Measurements from ENCODE around the gene CERCAM.

Gene CERCAM, protein sequence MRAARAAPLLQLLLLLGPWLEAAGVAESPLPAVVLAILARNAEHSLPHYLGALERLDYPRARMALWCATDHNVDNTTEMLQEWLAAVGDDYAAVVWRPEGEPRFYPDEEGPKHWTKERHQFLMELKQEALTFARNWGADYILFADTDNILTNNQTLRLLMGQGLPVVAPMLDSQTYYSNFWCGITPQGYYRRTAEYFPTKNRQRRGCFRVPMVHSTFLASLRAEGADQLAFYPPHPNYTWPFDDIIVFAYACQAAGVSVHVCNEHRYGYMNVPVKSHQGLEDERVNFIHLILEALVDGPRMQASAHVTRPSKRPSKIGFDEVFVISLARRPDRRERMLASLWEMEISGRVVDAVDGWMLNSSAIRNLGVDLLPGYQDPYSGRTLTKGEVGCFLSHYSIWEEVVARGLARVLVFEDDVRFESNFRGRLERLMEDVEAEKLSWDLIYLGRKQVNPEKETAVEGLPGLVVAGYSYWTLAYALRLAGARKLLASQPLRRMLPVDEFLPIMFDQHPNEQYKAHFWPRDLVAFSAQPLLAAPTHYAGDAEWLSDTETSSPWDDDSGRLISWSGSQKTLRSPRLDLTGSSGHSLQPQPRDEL

DNA sequence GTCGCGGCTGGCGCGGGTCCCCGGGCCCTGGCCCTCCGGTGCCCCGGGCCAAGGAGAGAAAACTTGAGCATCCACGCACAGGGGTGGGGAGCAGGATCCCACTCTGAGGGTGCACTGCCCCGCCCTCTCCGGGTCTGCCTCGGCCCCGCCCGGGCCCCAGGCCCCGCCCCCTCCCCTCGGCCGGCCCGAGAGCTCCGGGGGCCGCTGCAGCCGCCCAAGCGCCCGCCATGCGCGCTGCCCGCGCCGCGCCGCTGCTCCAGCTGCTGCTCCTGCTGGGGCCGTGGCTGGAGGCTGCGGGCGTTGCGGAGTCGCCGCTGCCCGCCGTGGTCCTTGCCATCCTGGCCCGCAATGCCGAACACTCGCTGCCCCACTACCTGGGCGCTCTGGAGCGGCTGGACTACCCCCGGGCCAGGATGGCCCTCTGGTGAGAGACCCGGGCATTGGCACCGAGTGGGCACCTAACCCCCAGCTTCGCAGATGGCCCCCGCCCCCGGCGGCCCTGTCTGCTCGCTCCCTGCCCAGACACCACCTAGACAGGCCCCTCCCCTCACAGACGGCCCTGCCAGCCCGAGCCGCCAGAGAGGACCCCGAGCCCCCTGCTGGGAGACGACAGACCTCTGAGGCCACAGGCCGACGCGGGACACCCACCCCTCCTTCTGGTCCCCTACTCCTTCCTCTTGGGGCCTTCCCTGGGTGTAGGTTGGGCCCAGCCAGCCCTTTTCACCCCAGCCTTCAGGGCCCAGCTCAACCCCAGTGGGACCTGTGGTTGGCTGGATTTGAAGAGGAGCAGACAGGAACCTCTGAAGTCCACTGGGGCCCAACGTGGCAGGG lies at the start of gene CERCAM:
TSS of gene CERCAM (plus strand) at position 207 of the 831 bp plus-strand sequence. CDS start at position 228, 21 bp downstream.
- peak; percentile 13 to 24 for DNase-seq (ENCODE audit: low read depth in 1 of 2, low spot score in 1 of 2)

DNA sequence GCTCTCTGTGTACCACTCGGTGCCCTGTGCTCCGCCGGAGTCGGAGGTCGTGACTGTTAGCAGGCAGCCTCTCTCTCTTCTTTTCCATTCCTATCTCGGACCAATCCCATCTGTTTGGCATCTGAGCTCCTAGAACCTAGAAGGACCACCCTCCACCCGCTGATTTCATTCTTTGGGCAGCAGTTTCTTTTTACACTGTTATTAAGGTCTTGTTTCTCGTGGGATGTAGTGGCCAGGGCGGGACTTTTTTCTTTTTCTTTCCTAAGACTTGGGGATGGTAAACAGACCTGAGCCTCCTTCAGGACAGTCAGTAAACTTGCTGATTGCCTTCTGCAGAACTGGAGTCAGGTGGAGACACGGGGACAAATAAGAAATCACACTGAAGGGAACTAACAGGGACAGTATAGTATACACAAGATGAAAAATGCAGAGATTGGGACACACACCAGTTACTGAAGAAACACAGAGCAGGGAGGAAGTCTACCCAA lies 49.0 kb upstream of the CERCAM start:
- no peak for DNase-seq (ENCODE audit: low read depth in 1 of 2, low spot score in 1 of 2)

DNA sequence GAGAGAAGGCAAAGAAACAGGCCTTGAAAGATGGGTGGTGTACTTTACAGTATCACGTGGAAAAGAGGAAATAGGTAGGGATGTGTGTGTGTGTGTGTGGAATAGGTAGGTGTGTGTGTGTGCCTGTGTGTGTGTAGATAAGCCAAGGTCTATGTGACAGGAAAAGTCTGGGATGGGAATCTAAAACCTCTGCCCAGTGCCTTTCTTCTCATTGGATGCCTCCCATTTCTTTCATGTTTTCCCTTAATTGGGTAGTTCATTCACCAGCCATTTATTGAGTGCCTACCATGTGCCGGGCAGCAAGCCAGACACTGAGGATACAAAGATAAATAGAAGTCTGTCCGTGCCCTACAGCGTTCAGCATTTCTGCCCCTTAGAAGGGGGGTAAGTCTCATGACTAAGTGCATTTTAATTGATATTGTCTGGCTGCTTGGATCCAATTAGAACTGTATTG lies 48.4 kb upstream of the CERCAM start:
- no peak for DNase-seq (ENCODE audit: low read depth in 1 of 2, low spot score in 1 of 2)

DNA sequence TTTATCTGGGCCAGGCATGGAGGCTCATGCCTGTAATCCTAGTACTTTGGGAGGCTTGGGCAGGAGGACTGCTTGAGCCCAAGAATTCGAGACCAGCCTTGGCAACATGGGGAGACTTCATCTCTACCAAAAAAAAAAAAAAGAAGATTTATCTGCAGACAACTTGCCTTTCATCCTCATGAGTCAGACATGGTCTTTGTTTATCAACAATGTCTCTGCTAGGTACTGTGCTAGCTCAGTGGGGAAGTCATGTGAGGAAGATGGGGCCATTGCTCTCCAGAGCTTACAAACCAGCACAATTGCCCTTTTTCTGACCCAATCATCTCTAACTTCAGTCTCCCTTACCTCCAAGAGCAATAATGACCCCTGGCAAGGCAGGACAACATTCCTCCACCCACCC lies 47.9 kb upstream of the CERCAM start:
- no peak for DNase-seq (ENCODE audit: low read depth in 1 of 2, low spot score in 1 of 2)

DNA sequence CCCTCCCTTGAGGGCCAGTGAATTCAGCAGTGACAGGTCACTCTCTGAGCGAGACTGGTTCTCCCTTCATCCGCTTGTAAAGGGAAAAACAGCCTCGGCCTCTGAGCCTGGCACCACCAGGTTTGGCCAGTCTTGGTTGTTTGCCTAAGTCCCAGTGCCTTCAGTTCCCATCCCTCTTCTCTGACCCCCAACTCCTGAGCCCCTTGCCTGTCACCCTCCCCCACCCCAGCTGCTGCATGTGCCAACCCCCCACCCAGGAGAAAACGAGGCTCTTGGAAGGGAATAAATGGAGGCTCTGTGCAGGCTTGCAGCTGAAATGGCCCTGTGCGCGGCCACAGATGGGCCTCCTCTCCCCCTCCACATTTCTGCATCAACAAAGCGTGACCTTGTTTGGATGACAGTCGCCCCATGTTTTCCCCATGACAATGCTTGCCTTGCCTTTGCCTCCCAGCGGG lies 46.4 kb upstream of the CERCAM start:
- DNase-seq (ENCODE audit: low read depth in 1 of 2, low spot score in 1 of 2): no peak

DNA sequence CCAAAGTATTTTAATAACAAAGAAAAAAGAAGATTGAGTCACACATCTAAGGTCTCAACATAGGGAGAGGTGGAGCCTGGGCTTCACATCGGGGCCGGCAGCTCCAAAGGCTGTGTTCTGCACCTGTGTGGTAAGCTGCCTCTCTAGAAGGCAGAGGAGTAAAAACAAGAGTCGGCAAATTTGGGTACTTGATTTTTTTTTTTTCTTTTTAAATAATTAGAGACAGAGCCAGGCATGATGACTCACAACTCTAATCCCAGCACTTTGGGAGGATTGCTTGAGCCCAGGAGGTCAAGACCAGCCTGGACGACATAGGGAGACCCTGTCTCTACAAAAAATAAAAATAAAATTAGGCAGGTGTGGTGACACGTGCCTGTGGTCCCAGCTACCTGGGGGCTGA lies 44.8 kb upstream of the CERCAM start:
- DNase-seq (ENCODE audit: low read depth in 1 of 2, low spot score in 1 of 2): no peak

DNA sequence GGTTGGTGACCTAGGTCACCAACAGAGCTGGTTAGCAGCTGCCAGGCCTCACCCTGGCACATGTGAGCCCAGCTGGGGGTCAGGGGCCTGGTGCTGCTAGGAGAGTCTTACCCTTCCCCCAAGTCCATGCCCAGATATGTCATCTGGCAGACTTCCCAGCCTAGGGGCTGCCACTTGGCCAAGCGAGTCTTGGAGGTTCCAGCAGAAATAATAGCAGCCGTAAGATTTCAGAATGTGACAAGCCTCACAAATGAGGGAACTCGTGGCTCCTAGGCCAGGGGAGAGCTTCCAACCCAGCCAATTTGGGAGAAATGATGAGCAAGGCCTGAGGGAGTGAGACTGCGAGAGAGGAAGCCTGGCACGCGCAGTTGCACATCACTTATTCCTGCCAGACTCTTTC lies 38.4 kb upstream of the CERCAM start:
- no peak for DNase-seq (ENCODE audit: low read depth in 1 of 2, low spot score in 1 of 2)

DNA sequence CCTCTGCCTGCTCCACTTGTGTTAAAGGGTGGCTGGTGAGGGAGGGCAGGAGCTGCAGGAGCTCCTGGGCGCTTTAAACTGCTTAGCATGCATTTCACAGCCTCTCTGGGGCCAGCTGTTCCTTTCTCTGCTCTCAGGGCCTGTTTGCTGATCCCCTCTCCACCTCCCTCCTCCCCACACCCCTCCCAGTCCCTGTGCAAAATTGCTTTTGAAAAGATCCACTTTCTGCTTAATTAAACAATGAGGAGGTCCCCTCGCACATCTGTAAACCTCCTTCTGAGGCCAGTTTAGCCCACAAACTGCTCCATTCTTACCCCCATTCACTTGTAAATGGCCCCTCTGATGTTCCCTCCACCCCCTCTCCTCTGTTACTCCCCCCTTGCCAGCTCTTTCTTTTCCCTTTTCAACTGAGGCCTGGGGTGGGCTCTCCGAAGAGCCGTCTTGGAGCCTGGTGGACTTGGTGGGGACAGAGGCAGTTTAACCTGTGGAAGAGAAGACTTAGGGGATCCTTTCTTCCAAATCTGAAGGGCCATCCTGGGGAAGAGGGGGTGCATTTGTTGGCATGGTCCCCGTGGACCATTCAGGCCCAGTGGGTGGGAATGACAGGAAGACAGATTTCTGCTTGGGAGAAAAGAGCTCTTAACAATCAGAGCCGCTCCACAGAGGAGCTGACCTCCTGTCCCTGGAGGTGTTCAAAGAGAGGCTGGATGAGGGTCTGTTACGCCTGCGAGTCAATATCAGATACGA lies 37.5 kb upstream of the CERCAM start:
- DNase-seq (ENCODE audit: low read depth in 1 of 2, low spot score in 1 of 2): no peak

DNA sequence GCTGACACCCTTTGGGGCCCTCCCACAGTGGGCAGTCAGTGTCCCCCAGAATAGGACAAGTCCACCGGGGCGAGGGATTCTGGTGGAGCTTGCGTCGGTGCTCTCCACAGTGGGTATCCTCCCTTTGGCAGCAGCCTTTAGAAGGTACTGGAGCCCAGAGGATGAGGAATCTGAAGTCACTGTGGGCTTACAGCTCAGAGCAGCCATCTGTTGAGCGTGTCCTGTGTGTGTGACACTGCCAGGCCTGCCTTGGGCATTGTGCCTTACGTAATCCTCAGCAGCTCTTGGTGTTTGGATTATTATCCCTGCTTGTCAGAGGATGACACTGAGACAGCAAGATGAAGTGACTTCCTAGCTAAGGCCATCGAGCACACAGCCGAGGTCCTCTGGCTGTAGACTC lies 36.9 kb upstream of the CERCAM start:
- DNase-seq (ENCODE audit: low read depth in 1 of 2, low spot score in 1 of 2): no peak

DNA sequence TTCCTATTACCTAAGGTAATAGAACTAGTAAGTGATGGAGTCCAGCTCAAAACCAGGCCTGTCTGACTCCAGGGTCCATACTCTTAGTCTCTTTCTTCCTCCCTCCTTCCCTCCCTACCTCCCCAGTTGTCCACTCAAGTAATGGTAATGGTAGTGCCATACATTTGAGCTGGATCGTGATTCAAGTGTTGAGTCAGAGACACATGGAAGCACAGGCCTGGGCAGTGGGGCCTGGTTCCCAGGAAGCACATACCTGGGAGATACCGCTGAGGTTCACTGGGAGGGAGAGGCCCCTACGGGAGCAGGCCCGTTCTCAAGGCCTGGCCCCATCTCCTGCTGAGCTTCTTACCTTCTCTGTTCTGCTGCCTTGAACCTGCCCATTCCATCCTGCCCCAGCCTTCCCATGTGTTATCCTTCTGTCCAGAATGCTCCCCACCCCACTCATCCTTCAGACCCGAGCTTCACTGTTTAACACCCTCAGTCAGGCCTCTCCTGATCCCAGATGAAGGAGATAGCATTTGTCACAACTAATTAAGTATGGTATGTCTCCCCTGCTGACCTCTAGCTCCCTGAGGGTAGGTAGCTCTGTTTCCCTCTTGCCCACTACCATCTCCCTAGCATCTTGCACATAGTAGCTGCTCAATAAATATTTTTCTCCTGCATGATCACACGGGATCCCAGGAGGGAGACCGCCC lies 35.7 kb upstream of the CERCAM start:
- DNase-seq (ENCODE audit: low read depth in 1 of 2, low spot score in 1 of 2): no peak

DNA sequence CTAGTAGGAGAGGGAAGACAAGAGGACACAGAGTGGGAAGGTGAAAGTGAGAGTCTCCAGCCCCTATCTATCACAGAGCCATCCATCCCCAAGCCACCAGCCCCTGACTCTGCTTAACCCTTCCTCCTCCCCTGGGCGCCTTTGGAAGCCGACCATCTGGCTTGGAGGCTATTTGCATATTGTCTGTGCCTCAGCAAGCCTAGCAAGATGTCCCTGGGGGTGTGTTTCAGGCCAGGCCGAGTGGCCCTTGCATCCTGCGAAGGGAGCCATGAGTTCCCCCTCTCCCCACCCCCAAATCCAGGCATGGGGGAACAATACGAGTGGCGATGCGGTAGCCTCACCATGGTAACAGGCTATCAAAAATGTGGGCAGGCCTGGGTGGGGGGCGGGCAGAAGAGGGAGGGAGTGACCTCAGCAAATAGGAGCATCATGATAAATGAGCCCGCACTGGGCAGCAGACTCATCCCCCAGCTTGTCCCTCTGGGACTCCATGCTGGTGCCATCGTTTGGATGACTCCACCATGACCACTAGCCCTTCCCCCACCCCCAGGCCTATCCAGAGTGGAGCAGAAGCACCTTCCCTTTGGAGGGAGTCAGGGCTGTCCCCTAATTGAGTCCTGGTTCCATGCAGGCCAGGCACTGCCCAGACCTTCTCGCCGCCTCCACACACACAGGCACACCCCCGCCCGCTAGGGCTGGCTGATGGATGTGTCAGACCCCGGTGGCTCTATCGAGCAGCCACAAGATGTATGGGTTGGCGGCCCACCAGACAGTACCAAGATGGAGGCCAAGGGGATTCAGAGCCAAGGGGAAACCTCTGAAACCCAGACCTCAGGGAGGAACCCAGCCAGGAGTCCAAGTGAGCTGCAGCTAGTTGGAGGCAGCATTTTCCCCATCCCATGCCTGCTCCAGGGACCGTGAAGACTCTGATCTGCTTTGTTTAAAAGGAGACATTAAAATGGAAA lies 34.9 kb upstream of the CERCAM start:
- DNase-seq (ENCODE audit: low read depth in 1 of 2, low spot score in 1 of 2): no peak

DNA sequence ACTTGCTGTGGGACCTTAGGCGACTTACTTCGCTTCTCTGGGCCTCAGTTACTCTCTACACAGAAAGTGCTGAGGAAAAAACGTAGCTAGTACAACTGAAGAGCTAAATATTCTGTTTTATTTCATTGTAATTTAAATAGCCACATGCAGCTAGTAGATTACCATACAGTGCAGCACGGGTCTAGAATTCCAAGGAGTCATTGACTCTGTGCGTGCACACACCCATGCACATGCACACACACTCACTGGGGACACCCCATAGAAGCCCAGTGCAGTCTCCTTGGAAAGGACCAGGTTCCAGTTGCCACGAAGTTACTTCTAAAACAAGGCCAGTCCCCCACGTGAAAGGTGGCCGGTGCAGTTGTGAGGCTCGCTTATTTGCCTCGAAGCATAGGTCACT lies 32.5 kb upstream of the CERCAM start:
- DNase-seq (ENCODE audit: low read depth in 1 of 2, low spot score in 1 of 2): no peak

DNA sequence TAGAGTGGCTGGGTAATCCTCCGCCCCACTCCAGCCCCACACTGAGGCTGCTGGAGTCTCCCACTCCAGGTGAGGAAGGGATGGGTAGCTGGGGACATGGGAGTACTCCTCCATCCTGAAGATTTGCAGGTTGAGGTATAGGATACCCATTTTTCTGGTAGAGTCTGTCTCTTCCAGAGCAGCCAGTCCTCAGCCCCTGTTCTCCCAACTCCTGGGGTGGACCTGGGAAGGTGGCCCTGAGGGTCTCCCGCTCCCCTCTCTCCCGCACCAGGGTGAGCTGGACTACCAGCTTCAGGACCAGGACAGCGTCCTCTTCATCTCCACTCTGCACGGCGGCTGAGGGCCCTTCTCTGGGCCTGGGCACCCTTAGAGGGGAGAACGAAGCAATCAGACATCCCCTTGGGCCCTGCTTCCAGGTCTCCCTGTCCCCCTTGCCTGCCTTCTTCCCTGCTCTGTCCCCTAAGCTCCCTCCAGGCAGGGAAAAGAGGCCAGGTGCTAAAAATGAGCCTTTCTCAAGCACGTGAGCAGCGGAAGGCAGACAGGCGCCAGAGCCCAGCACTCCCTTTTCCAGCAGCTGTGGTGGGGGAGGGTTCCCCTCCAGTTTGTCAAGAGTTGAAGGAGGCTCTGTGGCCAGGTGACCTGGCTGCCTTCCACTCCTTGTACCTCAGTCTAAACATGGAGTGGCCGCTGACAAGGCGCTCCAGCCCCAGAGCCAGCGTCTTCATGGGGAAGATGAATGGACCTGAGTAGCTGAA lies 31.1 kb upstream of the CERCAM start:
- no peak for DNase-seq (ENCODE audit: low read depth in 1 of 2, low spot score in 1 of 2)

DNA sequence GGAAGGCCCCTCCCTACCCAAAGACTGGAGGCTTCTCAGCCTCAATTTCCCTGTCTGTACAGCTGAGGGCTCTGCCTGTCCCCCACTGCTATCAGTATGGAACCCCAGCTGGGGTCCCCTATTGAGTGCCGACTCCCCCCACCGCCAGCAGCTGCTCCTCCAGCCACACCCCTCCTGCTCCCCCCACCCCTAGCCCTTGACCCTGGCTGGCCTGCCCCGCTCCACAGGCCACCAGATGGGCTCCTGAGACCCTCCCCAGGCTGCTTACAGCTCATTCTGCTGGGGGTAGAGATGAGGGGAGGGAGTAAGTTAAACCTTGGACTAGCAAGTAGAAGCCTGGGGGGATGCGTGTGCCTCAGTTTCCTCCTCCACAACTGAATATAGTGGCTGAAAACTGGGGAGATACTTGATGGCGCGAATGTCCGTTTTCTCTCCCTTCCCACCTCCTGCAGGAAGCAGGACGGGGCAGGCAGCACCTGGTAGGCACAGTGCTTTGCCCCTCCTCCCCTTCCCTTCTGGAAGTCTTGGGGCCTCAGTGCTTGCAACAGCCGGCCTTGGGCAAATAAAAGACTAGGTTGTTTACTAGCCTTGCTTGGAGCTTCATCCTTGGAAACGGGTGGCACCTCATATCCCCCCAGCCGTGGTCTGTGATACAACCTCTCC lies 30.4 kb upstream of the CERCAM start:
- no peak for DNase-seq (ENCODE audit: low read depth in 1 of 2, low spot score in 1 of 2)

DNA sequence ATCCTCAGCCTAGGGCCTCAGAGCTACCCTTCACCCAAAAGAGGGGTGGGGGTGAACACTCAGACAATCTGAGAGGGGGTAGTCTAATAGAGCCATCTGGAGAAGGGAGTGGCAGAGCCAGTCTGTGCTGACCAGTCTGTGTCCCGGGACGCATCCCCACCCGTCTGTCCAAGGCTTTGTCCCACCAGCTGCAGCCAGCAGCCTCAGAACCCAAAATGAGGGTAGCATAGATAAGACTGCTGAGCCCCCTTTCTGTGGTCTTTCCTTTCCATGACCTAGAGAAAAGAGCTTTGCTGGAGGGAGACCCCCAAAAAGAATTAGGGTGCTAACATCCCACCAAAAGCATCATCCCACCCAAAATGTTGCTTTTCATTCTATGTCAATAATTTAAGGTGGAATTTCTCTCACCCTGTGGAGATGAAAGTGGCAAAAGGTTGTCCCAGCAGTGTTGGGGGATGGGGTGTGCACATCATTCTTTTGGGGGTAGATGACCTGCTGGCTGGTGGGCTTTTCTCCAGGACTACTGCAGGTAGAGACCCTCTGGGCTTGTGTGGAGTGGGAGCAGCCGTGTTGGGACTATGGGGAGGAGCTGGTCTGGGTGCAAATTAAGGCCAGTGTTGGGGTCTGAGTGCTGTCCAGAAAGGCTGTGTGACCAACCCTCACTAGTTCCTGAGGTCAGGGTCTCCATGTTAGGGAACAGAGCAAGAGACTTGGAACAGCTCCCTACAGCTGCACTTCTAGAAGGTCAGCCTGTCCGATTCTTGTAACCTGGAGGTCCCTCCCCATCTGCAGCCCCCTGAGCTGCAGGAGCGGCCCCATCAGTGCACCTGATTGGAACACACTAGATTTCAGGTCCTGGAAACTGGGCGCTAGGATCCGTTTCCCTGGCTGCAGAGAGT lies 29.6 kb upstream of the CERCAM start:
- DNase-seq (ENCODE audit: low read depth in 1 of 2, low spot score in 1 of 2): no peak

DNA sequence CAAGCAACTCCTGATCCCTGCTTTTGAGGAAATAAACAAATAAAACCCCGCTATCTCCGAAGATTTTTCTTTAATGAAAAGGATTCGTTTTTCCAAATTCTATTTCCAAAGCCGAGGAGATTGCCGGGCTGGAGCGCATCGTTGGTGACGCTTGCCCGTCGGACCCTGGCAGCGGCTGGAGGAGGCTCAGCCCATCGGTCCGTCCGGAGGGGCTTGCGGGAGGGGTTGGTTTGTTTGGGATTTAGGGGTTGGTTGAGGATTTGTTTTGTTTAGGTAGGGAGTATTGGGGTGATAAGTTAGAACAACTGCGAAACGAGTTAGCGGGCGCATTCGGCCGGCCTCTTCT lies 28.7 kb upstream of the CERCAM start:
- DNase-seq (ENCODE audit: low read depth in 1 of 2, low spot score in 1 of 2): no peak
